ENCODE data around the gene FKBP1A. TPM values are rescaled to one million over a fixed set of nuclear protein-coding genes. Genes with fewer than 3 reads are reported as not detected.

The FKBP1A gene
- total RNA-seq, 1 donor from 2014 or later: 276 TPM

DNA sequence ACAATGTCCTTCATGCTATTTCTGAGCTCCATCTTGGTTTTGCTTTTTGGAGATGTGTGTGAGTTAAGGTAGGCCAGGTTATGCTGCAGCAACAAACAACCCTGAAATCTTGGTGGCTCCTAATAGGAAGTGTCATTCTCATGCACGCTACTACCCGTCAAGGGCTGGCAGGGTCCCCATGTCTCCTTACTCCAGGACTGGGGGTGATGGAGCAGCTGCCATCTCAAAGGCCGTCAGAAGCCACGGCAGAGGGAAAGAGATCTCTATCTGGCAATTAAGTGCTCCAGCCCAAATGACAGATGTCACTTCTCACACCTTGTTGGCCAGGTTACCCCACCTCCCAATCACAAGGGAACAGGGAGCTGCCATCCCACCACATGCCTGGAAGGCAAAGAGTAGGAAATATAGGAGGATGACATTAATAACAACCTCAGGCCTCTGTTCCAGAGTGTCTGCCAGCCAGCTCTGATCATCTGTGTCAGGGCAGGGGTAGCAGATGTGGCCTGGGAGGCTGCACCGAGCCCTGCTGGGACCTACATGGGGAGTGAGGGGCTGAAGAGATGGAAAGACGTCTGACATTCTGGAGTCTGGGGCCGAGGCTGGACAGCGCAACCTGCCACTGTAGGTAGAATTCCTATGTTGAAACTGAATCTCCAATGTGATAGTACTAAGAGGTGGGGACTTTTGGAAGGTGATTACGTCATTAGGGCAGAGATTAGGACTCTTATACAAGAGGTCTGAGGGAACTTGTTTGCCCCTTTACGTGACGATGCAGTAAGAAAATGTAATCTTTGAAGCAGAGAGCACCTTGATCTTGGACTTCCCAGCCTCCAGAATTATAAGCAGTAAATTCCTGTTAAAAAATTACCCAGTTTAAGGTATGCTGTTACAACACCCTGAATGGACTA, 59.1 kb downstream of the FKBP1A start:
- no peak for DNase-seq (ENCODE audit: low read depth in 2 of 2)

DNA sequence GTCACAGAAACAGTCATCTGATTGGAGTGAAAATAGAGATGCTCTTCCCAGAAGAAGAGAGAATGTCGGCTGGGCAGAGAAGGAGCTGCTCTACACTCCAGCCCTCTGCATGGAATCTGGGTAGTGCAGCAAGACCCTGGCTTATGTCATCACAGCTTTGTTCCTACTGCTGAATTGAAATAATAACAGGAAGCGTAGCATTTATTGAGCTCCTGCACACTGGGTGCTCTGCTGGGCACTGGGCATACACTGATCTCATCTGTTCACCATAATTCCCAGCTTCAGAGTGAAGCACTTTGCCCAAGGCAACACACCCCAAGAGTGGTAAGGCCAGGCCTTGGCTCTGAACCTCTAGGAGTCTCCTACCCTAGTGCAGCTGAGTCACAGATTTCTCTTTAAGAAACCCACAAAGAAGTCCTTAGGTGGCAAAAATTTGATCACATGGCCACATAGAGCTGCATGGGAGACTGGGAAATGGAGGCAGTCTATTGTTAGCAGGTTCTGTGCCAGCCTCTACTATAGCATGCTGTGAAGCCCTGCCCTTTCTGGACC, 60.0 kb downstream of the FKBP1A start:
- peak; percentile 33 to 75 for DNase-seq (ENCODE audit: low read depth in 2 of 2)

DNA sequence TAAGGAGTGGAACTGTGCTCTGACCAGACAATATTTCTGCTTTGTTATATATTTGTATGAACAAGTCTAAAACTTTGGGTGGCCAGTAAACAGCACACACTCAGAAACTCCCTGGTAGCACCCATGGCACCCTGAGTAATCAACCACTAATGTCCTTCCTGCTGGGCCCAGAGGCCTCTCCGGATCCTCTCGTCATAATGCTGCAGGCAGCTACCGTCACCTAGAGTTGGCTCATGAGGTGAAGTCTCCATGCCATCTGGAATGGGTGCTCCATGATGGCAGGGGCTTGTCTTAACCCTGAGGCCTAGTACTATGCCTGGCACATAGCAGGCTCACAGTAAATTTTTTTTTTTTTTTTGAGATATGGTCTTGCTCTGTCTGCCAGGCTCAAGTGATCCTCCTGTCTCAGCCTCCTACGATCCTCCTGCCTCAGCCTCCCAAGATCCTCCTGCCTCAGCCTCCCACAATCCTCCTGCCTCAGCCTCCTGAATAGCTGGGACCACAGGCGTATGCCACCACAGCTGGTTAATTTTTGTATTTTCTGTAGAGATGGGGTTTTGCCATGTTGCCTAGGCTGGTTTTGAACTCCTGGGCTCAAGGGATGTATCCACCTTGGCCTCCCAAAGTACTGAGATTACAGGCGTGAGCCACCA, 60.9 kb downstream of the FKBP1A start:
- DNase-seq (ENCODE audit: low read depth in 2 of 2): no peak

DNA sequence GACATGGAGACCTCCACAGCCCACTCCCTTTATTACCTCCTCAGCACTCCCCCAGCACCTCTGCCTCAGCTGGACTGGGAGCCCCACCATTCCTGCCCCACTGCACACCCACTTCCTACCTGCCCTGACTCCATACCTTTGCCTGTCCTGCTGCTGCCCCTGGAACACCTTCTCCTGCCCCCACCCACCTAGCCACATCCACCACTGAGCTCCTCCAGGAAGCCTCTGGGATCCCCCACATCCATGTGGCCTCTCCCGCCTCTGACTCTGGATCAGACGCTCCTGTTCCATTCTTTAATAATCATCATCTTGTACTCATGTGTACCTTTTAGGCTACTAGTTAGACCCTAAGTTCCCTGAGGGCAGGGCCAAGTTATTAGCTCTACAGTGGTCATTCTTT, 61.8 kb downstream of the FKBP1A start:
- DNase-seq (ENCODE audit: low read depth in 2 of 2): no peak

DNA sequence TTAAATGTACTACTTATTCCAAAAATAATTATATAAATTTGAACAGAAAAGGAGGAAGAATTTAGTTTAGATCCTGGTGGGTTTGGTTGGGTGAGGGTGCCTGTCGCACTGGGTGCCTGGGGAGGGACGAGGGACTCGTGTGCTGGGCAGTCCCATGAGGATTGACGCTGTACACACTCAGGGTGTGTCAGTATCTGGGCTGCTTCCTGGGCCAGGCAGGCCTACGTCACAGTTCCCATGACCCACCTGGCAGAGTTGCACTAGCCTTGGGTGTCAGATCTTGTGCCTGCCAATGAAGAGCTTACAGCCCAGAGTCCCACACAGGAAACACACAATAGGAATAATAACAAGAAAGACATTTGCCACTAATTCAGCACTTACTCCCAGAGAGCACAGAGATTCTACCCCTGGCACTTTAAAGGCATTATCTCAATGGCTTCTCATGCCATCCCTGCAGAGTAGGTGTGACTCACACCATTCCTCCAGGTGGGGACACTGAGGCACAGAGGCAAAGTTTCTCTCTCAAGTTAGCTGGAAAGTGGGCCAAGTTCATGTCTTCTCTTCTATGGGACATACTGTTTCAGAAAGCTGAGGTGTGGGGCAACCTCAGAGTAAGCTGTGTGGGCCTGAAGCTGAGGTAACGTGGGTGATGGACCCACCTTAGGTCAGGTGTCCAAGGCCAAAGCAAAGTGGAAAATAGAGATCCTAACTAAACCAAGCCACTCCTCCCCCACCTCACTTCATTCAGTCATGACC, 62.6 kb downstream of the FKBP1A start:
- peak; percentile 47 to 82 for DNase-seq (ENCODE audit: low read depth in 2 of 2)

DNA sequence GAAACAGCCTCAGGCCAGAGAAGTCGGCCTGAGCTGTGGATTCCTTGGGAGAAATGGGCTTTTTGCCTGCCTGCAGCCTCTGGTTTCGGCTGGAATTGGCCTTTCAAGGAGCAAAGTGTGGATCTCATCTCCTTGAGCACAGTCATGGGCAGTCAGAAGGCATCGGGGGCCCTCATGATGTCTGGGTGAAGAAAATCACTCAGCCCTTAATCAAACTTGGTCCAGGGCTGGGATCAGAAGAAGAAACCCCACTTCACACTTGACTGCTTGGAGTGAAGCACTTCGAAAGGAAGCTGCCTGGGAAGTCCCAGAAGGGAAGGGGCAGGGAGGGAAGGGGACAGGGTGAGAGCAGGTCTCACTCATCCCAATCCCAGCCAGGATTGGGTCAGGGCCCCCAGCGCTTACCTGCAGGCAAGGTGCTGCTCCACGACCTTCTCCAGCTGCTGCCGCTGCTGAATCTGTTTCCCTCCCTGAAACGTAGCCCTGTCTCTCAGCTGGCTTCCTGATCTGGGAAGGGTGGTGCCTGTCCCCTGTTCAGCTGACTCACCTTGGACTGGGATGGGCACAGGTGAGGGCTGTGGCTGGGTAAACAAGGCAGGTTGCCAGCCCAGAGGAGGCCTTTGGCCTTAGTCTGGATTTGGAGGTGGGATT, 64.0 kb downstream of the FKBP1A start, which contains the start of gene SDCBP2:
Gene SDCBP2 (minus strand): TSS at position 460 of the 651 bp plus-strand sequence. CDS start 8,723 bp downstream, outside the sequence.
- DNase-seq (ENCODE audit: low read depth in 2 of 2): no peak

DNA sequence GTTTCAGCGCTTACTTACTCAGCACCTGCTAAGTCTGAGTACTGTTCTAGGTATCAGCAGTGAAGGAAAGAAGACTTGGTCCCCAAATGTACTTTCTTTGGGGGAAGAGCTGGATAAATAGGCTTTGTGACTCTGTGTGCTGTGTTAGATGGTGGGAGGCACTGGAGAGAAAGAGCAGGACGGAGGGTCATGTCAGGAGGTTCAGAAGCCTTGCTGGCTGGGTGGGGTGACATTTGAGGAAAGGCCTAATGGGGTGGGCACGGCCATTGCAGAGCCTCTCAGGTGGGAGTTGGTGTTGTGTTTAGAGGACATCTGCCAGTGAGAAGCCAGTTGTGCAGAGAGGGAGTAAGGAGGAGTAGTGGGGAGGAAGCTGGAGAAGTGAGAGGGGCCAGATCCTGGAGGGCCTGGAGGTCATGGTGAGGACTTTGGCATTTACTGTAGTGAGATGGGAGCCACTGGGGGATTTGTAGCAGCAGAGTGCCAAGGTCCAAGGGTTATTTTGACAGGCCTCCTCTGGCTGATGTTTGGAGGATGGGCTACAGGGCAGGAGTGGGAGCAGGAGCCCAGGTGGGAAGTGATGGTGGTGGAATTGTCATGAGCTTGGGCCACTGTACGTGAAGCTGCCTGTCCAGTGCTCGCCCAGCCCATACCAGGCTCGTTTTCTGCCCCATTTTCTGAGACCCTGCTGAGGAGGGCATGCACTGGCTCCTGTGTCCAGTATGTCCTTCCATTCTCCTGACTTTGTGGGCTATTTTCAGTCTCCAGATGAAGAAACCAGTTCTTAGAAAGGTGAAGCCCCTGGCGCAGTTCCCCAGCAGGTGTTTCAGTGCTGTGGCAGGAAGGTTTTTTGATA, 64.8 kb downstream of the FKBP1A start:
- no peak for DNase-seq (ENCODE audit: low read depth in 2 of 2)

DNA sequence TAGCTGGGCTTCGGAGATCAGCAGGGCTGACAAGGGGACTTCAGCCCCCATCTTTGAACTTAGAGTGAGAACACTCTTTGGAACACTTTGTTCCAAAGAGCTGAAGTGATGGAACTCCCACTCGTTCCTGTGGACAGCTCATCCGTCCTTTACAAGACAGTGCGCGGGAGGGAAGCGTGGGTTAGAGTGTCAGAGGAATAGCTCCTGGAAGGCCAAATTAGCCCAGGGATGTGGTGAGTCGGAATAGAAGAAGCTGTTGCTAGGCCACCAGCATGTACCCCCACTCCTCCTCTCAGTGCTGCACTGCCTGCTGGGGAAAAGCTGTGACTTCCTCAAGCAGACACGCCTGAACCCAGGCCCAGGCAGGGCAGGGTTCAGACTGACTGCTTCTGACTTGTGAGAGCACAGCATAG, 65.6 kb downstream of the FKBP1A start:
- DNase-seq (ENCODE audit: low read depth in 2 of 2): peak in 1 of 2 donors; percentile 37

DNA sequence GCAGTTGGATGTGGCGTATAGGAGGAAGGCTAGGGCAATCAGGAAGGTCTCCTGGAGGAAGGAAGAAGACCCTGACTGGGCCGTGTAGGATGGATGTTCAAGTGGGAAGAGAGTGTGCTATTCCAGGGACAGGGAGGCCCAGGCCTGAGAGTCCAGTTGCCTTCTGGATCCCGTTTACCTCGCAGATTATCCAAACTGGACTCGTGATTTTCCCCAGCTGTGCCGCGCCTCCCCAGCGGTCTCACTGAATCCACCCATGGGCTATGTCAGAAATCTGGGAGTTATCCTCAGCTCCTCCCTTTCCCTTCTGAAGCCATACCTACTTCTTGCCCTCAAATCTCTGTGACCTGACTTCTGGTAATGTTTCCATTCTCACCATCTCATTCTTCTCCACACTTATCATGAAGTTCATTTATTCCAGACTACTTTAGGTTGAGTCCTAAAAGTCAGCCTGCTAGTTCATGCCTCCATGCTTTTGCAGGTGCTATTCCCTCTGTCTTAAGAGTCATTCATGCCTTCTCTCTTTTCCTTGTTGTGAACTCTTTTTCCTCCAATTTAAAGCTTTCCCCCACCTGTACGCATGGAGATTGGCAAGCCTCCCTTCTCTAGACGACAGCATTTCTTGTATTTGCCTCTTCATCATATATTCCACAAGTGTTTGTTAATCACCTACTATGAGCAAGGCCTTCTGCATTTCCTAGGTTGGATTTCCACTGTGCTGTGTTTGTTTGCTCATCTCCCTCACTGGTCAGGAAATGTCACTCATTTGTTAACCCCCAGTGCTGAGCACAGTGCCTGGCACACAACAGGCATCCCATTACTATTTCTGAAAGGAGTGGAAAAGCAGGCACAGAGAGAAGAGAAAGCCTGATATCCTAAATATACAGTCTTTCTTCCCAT, 66.6 kb downstream of the FKBP1A start:
- peak; percentile 33 to 64 for DNase-seq (ENCODE audit: low read depth in 2 of 2)

DNA sequence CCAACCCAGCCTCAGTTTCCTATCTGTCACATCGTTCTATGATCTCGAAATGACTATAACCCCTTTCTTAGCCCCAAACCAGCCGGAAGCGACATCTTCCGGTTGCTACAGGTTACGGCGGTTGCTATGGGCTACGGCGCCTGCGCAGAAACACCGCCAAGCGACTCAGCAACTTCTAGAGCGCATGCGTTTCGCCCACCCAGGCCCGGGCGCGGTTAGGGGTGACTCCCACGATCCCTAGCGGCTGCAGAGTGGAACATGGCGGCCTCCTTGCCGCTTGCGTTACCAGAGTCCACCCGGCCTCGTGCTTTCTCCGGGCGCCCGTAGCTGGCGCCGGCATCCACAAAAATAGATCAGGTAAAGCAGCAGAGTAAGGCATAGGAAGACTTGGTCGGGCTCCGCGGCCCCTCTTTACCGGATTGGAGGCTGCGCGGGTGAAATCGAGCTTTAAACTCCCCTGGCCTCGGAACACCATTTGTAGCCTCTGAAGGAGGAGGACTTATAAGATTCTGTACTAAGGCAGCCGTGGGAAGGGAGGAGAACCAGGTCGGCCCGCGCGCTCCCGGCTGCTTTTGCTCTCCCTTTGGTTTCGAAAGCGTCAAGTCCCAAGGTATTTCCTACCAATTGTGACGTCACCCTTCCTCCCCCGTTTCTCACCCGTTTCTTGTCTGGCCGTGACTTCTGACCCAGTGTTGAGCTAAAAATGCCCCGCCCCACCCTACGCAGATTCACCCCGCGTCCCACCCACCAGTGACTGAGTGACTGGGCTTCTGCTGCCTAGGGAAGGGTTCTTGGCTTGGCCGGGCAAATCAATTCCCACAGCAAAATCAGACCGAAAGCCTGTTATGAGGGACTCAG, 67.5 kb downstream of the FKBP1A start:
- peak; percentile 95 to 97 for DNase-seq (ENCODE audit: low read depth in 2 of 2)

DNA sequence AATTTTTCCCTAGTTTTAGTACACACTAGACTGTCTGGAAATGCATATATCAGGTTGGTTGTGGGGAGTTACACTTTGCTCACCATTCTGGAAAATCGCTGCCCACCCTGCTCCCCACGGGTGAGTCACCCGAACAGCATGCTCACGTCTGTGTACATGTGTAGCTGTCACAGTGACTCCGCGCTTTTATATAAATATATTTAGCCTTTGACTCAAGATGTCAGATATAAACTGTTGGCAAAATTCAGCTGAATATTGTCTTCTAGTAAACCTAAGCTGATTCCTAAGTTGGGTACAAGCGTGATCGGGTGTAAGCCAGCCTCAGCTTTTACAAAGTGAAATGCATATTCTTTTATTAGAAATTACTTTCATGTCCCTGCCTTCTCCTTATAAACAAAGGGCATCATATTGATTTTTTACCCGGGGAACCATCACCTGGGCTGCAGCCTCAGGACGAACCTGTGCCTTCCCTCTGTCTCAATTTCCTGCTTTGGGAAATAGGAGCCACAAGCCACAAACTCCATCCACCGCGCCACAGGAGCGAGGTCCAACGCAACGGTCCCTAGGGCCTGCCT, 68.2 kb downstream of the FKBP1A start:
- DNase-seq (ENCODE audit: low read depth in 2 of 2): peak; percentile 67 to 86

DNA sequence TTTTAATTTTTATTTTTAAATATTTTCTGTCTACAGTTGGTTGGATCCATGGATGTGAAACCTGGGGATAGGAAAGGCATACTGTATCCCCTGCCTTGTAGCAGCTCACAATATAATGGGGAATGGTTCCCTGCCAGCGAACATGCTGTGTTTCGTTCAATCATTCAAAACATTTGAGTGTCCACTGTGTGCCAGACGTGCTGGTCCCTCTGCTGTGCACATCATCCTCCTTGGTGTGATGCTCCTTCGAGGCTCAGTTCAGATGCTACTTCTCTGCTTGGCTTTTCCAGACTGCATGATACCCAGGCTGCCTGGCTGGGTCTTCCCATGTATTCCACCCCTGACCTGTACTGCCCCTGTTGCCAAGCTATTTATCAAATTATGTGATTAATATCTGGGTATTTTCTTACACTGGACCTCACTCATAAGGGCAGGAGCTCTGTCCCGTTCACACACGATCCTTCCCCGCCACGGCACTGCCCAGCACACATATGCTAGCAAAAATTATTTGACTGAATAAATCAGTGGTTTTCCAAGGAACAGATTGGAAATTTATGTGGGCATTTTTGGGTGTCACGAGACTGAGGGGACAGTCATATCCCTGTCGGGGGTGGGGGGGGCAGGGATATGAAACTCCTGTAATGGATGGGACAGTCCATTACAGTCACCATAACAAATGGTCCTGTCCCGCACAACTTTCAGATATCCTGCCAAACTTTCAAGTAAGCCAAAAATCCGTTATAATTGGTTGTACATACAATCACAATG, 68.8 kb downstream of the FKBP1A start:
- no peak for DNase-seq (ENCODE audit: low read depth in 2 of 2)

DNA sequence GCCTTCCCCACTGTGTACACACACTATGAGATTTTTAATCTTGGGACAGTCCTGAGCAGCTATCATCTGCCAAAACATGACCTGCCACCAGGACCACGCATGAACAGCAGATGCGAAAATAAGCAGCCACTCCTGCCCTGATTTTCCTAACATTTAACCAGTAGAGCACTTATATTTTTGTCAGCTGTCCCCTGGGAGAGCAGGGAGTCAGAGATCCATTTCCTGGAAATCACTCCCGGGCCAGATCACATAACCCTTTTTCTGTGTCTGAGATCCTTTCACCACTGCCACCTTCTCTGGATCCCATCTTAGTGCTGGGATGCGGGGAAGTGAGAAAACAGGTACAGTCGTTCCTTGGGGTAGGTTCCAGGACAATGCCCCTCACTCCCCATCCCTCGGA, 69.6 kb downstream of the FKBP1A start:
- peak; percentile 40 to 48 for DNase-seq (ENCODE audit: low read depth in 2 of 2)

DNA sequence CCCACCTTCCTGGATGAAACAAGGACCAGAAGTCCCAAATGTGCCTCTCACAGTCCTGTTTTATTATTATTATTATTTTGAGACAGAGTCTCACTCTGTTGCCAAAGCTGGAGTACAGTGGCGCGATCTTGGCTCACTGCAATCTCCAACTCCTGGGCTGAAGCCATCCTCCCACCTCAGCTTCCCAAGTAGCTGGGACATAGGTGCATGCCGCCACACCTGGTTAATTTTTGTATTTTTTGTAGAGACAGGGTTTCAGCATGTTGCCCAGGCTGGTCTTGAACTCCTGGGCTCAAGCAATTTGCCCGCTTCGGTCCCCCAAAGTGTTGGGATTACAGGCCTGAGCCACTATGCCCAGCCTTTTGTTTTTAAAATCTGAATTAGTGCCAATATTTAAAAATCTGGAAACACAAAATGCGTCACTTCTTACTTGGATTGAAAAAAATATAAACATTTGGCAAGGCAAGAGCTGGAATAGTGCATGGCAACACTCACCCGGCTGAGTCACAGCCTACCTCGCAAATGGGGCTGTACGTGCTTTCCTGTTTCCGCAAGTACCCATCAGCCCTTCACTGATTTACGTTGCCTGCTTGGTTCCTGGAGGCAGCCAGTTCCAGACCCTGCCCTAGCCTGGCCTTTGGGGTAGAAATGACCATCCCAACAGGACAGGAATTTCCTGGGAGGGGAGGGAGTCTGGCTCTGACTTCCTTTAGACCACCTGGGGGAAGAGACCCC, 70.2 kb downstream of the FKBP1A start:
- peak; percentile 98 to 99 for DNase-seq (ENCODE audit: low read depth in 2 of 2)

DNA sequence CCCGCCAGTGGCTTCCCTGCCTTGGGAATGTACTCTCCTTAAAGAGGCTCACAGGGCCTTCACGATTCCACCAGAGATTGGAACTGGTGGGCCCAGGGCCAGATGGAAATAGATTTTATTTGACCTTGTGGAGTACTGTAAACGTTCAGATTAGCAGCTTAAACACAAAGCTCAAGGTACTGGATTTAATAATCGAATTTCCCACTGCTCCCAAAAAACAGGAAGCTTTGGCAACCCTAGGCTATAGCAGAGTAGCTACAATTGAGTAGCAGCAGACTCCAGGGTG, 71.3 kb downstream of the FKBP1A start:
- DNase-seq (ENCODE audit: low read depth in 2 of 2): no peak

DNA sequence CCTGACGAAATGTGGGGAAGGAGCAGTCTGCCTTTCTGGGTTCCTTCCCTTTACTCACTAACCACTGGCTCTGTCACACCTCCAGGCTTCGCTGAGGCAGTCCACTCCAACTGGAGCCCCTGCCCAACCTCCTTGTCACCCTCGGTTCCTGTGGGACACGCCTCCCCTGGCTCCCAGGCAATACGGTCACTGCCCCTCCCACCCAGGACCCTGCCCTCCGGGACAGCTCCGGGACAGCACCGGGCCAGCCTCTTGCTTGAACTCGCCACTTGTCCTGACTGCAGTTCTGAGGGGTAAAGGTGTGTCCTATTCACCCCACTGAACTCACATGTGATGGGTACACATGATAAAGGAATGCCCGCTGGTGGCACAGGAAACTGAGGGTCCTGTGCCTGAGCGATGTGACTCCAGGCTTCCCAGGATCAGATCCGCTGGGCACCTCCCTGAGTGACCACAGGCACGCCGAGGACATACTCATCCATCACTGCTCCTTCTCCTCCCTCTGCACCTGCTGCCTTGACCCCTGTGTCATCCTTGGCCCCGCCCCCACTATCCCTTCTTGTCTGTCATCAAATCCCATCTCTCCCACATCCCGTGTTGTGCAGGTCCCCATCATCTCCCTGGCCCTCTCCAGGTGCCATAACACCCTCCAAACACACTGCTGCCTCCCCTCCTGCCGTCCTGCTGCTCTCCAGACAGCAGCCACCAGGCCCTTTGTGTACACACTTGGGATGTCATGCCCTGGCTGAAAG, 71.8 kb downstream of the FKBP1A start:
- no peak for DNase-seq (ENCODE audit: low read depth in 2 of 2)
